SK-N-SH (cell line): ENCODE results near the gene TTLL7. TPM values are rescaled to one million over a fixed set of nuclear protein-coding genes. Genes with fewer than 3 reads are reported as not detected.

Experiments
- CTCF ChIA-PET: fragments of 300-600, 350-600 bp; formaldehyde crosslinking; extraction: SDS; loops from one replicate; lab custom pipeline; 2021; lab: Yijun Ruan, JAX
- POLR2A ChIA-PET: fragments of 350-600 bp; sonication (Branson Sonifier 250); formaldehyde crosslinking; extraction: SDS; loops from one replicate; lab custom pipeline; 2020; ENCODE audit warnings: antibody characterized with exemption, inconsistent platforms; lab: Yijun Ruan, JAX
- DNase-seq: peaks from one replicate; pipeline ENCODE4 v3.0.0; 2012
- H2AFZ ChIP-seq: fragments of 200-600 bp; sonication (generic); 2 replicates; pipeline ENCODE4 v1.8.1; 2016; ENCODE audit warnings: antibody characterized with exemption, mild to moderate bottlenecking, low read depth
- H3F3A ChIP-seq: fragments of 200-600 bp; sonication (generic); replicated peaks from 2 replicates; pipeline ENCODE3; 2016; ENCODE audit warnings: antibody characterized with exemption, mild to moderate bottlenecking; ENCODE audit not compliant: insufficient read depth
- H3K27ac ChIP-seq, 2 experiments: fragments of 200-500 bp in 1 of 2; fragments of 200-600 bp in 1 of 2; sonication (Bioruptor generic) in 1 of 2; sonication (generic), shearing (Covaris generic) in 1 of 2; 2 replicates each; pipeline versions ENCODE4 v1.5.1 to v1.6.1; 2014 to 2016; ENCODE audit warnings: low read depth in 2 of 2, inconsistent platforms in 1 of 2, low read length in 1 of 2, mild to moderate bottlenecking in 1 of 2, mixed read lengths in 1 of 2
- H3K27me3 ChIP-seq: fragments of 200-600 bp; sonication (generic), shearing (Covaris generic); 2 replicates; pipeline ENCODE4 v1.6.1; 2016; ENCODE audit warnings: mixed run types; ENCODE audit not compliant: insufficient read depth
- H3K36me3 ChIP-seq, 2 experiments: fragments of 200-500 bp in 1 of 2; fragments of 200-600 bp in 1 of 2; sonication (Bioruptor generic) in 1 of 2; sonication (generic) in 1 of 2; replicated peaks in 1 of 2; 2 replicates each; pipeline versions ENCODE3 to v1.5.1; 2014 to 2016; ENCODE audit warnings: low read length in 1 of 2, mild to moderate bottlenecking in 1 of 2; ENCODE audit not compliant: insufficient read depth in 2 of 2, control insufficient read depth in 1 of 2
- H3K4me1 ChIP-seq, 2 experiments: fragments of 200-500 bp in 1 of 2; fragments of 200-600 bp in 1 of 2; sonication (Bioruptor generic) in 1 of 2; sonication (generic), shearing (Covaris generic) in 1 of 2; 2 replicates each; pipeline versions ENCODE4 v1.5.1 to v1.6.1; 2014 to 2016; ENCODE audit warnings: low read depth in 1 of 2, low read length in 1 of 2, mixed run types in 1 of 2; ENCODE audit not compliant: insufficient read depth in 2 of 2, control insufficient read depth in 1 of 2
- H3K4me2 ChIP-seq: fragments of 200-600 bp; sonication (generic), shearing (Covaris generic); 2 replicates; pipeline ENCODE4 v1.6.1; 2017; ENCODE audit warnings: mixed run types
- H3K4me3 ChIP-seq, 2 experiments: fragments of 200-500 bp in 1 of 2; fragments of 200-600 bp in 1 of 2; sonication (Bioruptor generic) in 1 of 2; sonication (generic), shearing (Covaris generic) in 1 of 2; 2 replicates each; pipeline versions ENCODE4 v1.5.1 to v1.8.1; 2014 to 2016; ENCODE audit warnings: low read depth in 2 of 2, inconsistent platforms in 1 of 2, low read length in 1 of 2, mild to moderate bottlenecking in 1 of 2, mixed read lengths in 1 of 2, moderate library complexity in 1 of 2
- H3K79me2 ChIP-seq: fragments of 200-600 bp; sonication (generic); 2 replicates; pipeline ENCODE4 v1.8.1; 2017; ENCODE audit warnings: mild to moderate bottlenecking; ENCODE audit not compliant: insufficient read depth
- H3K9ac ChIP-seq: fragments of 200-600 bp; sonication (generic); 2 replicates; pipeline ENCODE4 v1.6.1; 2017; ENCODE audit warnings: mixed run types
- H3K9me2 ChIP-seq: fragments of 200-600 bp; sonication (generic); 2 replicates; pipeline ENCODE4 v1.6.1; 2017; ENCODE audit warnings: mixed run types
- H3K9me3 ChIP-seq: fragments of 200-600 bp; sonication (generic); 2 replicates; pipeline ENCODE4 v1.6.1; 2017; ENCODE audit warnings: mixed run types, mild to moderate bottlenecking, moderate library complexity
- H4K20me1 ChIP-seq: fragments of 200-600 bp; sonication (generic); 2 replicates; pipeline ENCODE4 v1.6.1; 2017; ENCODE audit warnings: mild to moderate bottlenecking, mixed run types; ENCODE audit not compliant: insufficient read depth
- EP300 ChIP-seq, 2 experiments: IDR thresholded peaks; 2 replicates each; pipeline versions ENCODE4 v1.4.0 to v1.6.1; 2012; ENCODE audit warnings: borderline replicate concordance in 1 of 2, low read depth in 1 of 2, low read length in 1 of 2
- EZH2phosphoT487 ChIP-seq: fragments of 200-600 bp; sonication (generic); IDR thresholded peaks from 2 replicates; pipeline ENCODE4 v1.6.1; 2017; ENCODE audit warnings: low read depth, mixed run types, mild to moderate bottlenecking, antibody characterized with exemption, moderate library complexity, borderline replicate concordance
- FOXM1 ChIP-seq: IDR thresholded peaks from 2 replicates; pipeline ENCODE4 v1.4.0; 2012; ENCODE audit warnings: low read depth, mild to moderate bottlenecking
- GABPA ChIP-seq: IDR thresholded peaks from 2 replicates; pipeline ENCODE4 v1.4.0; 2012; ENCODE audit warnings: low read depth, mild to moderate bottlenecking
- MEF2A ChIP-seq: IDR thresholded peaks from 2 replicates; pipeline ENCODE4 v1.4.0; 2012; ENCODE audit warnings: low read depth, borderline replicate concordance
- RAD21 ChIP-seq: IDR thresholded peaks from 2 replicates; pipeline ENCODE4 v1.6.1; 2012; ENCODE audit warnings: mild to moderate bottlenecking, low read length
- RXRA ChIP-seq: IDR thresholded peaks from 2 replicates; pipeline ENCODE4 v1.4.0; 2012; ENCODE audit warnings: low read depth, mild to moderate bottlenecking, borderline replicate concordance
- SIN3A ChIP-seq: IDR thresholded peaks from 2 replicates; pipeline ENCODE4 v1.6.1; 2012; ENCODE audit warnings: low read depth, mild to moderate bottlenecking, low read length, moderate library complexity, borderline replicate concordance
- TCF12 ChIP-seq: IDR thresholded peaks from 2 replicates; pipeline ENCODE4 v1.4.0; 2012
- YY1 ChIP-seq: IDR thresholded peaks from 2 replicates; pipeline ENCODE4 v1.4.0; 2012; ENCODE audit warnings: low read depth, mild to moderate bottlenecking
- WGBS: methylation state at CpG from one replicate; pipeline ENCODE4 v1.1.6; 2017; ENCODE audit warnings: low lambda C conversion rate; 5-methylcytosine and 5-hydroxymethylcytosine counted together
- polyA plus RNA-seq, 3 experiments: library from polyadenylated mRNA; depleted of rRNA; stranded (reverse); fragments of >200 nt; gene quantifications; 2 replicates each; pipeline ENCODE4 v1.2.3, GENCODE V29; 2012
- TF ChIP-seq, protein P1 (sequence below): IDR thresholded peaks from 2 replicates; pipeline ENCODE4 v1.6.1; 2012; ENCODE audit warnings: mild to moderate bottlenecking, low read depth, low read length, moderate library complexity
- TF ChIP-seq, protein P2 (sequence below): IDR thresholded peaks from 2 replicates; pipeline ENCODE4 v1.4.0; 2012; ENCODE audit warnings: low read depth, borderline replicate concordance
- TF ChIP-seq, protein P3 (sequence below): fragments of 150-350 bp; IDR thresholded peaks from 2 replicates; pipeline ENCODE4 v1.6.1; 2017; ENCODE audit warnings: antibody characterized with exemption, low read length, low read depth, borderline replicate concordance
- TF ChIP-seq, protein P4 (sequence below): IDR thresholded peaks from 2 replicates; pipeline ENCODE4 v1.4.0; 2012; ENCODE audit warnings: low read depth

The TTLL7 gene
- polyA plus RNA-seq, 1 of the 3 experiments (the other 2 are of a cell fraction), result 7.3 TPM

GRCh38 chr1:83819436-83819835 is 179.5 kb downstream of the TTLL7 start:
- H3K9me2 ChIP-seq, result no peaks in the 10 kb centered on the region
- H3K4me1 ChIP-seq, result peaks cover 0 to 4% of the 10 kb centered on the region in 2 experiments; a peak in 2 of 4 replicates
- no peak overlapping the region for H2AFZ ChIP-seq
- no peak for DNase-seq
- no peak overlapping the region for H3K4me2 ChIP-seq
- no peak overlapping the region for H3K27ac ChIP-seq
- no peaks in the 10 kb centered on the region for H3K36me3 ChIP-seq
- no peaks in the 10 kb centered on the region for H3K27me3 ChIP-seq
- H3F3A ChIP-seq, result no peaks in the 10 kb centered on the region
- WGBS, result 33% methylated on average over 1 of the region's 1 CpG
- H3K9ac ChIP-seq, result no peak overlapping the region
- H3K79me2 ChIP-seq, result no peaks in the 10 kb centered on the region
- H3K4me3 ChIP-seq, result no peak overlapping the region
- H4K20me1 ChIP-seq, result no peaks in the 10 kb centered on the region
- ChIA-PET POLR2A (no interaction called here), CTCF (no interaction called here)
- H3K9me3 ChIP-seq, result no peaks in the 10 kb centered on the region
- TF ChIP-seq, protein P1, sequence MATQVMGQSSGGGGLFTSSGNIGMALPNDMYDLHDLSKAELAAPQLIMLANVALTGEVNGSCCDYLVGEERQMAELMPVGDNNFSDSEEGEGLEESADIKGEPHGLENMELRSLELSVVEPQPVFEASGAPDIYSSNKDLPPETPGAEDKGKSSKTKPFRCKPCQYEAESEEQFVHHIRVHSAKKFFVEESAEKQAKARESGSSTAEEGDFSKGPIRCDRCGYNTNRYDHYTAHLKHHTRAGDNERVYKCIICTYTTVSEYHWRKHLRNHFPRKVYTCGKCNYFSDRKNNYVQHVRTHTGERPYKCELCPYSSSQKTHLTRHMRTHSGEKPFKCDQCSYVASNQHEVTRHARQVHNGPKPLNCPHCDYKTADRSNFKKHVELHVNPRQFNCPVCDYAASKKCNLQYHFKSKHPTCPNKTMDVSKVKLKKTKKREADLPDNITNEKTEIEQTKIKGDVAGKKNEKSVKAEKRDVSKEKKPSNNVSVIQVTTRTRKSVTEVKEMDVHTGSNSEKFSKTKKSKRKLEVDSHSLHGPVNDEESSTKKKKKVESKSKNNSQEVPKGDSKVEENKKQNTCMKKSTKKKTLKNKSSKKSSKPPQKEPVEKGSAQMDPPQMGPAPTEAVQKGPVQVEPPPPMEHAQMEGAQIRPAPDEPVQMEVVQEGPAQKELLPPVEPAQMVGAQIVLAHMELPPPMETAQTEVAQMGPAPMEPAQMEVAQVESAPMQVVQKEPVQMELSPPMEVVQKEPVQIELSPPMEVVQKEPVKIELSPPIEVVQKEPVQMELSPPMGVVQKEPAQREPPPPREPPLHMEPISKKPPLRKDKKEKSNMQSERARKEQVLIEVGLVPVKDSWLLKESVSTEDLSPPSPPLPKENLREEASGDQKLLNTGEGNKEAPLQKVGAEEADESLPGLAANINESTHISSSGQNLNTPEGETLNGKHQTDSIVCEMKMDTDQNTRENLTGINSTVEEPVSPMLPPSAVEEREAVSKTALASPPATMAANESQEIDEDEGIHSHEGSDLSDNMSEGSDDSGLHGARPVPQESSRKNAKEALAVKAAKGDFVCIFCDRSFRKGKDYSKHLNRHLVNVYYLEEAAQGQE, result no peak
- TF ChIP-seq TCF12 (no peak), SIN3A (no peak), GABPA (no peak), FOXM1 (no peak), EZH2phosphoT487 (no peak), MEF2A (no peak), YY1 (no peak), EP300 (IDR thresholded peaks at IDR 0.05; ENCODE audit: borderline replicate concordance in 1 of 2, low read depth in 1 of 2, low read length in 1 of 2) (no peak), RAD21 (no peak), RXRA (no peak)
- TF ChIP-seq, protein P2, sequence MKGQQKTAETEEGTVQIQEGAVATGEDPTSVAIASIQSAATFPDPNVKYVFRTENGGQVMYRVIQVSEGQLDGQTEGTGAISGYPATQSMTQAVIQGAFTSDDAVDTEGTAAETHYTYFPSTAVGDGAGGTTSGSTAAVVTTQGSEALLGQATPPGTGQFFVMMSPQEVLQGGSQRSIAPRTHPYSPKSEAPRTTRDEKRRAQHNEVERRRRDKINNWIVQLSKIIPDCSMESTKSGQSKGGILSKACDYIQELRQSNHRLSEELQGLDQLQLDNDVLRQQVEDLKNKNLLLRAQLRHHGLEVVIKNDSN, result no peak
- TF ChIP-seq, protein P3, sequence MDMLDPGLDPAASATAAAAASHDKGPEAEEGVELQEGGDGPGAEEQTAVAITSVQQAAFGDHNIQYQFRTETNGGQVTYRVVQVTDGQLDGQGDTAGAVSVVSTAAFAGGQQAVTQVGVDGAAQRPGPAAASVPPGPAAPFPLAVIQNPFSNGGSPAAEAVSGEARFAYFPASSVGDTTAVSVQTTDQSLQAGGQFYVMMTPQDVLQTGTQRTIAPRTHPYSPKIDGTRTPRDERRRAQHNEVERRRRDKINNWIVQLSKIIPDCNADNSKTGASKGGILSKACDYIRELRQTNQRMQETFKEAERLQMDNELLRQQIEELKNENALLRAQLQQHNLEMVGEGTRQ, result no peak
- TF ChIP-seq, protein P4, sequence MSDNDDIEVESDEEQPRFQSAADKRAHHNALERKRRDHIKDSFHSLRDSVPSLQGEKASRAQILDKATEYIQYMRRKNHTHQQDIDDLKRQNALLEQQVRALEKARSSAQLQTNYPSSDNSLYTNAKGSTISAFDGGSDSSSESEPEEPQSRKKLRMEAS, result no peak
